OCI-LY7 (cell line): Measurements from ENCODE around the gene LAGE3. TPM values are rescaled to one million over a fixed set of nuclear protein-coding genes. Genes with fewer than 3 reads are reported as not detected.

Experiments used
- BruUV-seq: library from RNA; stranded (reverse); fragments of 400-500 nt; replicated peaks from 2 replicates; lab custom pipeline; 2021; lab: Mats Ljungman, UMichigan
- CTCF ChIA-PET: fragments of 300-600 bp; sonication (Branson Sonifier 250); formaldehyde crosslinking; loops from one replicate; lab custom pipeline; 2022; ENCODE audit warnings: antibody characterized with exemption; ENCODE audit not compliant: unreplicated experiment; lab: Charles Lee
- POLR2A ChIA-PET: fragments of 300-600 bp; sonication (Branson Sonifier 250); formaldehyde crosslinking; loops from one replicate; lab custom pipeline; 2022; ENCODE audit warnings: antibody characterized with exemption; lab: Charles Lee
- DNase-seq: peaks from one replicate; pipeline ENCODE4 v3.0.0-alpha.2; 2015; ENCODE audit warnings: low spot score
- H2AFZ ChIP-seq: fragments of 200-600 bp; sonication (generic), shearing (Covaris generic); 2 replicates; pipeline ENCODE4 v1.6.1; 2014; ENCODE audit warnings: mild to moderate bottlenecking, antibody characterized with exemption, low read length, moderate library complexity
- H3K27ac ChIP-seq: fragments of 200-600 bp; sonication (generic); 2 replicates; pipeline ENCODE4 v1.5.1; 2014; ENCODE audit warnings: mixed run types, low read depth, mild to moderate bottlenecking, moderate library complexity, low read length, inconsistent platforms; ENCODE audit not compliant: poor library complexity, severe bottlenecking
- H3K36me3 ChIP-seq: fragments of 200-600 bp; sonication (generic); 2 replicates; pipeline ENCODE4 v1.6.1; 2014; ENCODE audit warnings: mild to moderate bottlenecking, antibody characterized with exemption, low read length, moderate library complexity, mixed read lengths; ENCODE audit not compliant: insufficient read depth
- H3K4me1 ChIP-seq: fragments of 200-600 bp; sonication (generic); 2 replicates; pipeline ENCODE4 v1.5.1; 2014; ENCODE audit warnings: mild to moderate bottlenecking, low read length; ENCODE audit not compliant: insufficient read depth, poor library complexity, severe bottlenecking
- H3K4me2 ChIP-seq: fragments of 200-600 bp; sonication (generic); 2 replicates; pipeline ENCODE4 v1.6.1; 2014; ENCODE audit warnings: mild to moderate bottlenecking, low read length
- H3K4me3 ChIP-seq: fragments of 200-600 bp; sonication (generic); 2 replicates; pipeline ENCODE4 v1.5.1; 2014; ENCODE audit warnings: mild to moderate bottlenecking, low read depth, low read length; ENCODE audit not compliant: poor library complexity, severe bottlenecking
- H3K79me2 ChIP-seq: fragments of 200-600 bp; sonication (generic); 2 replicates; pipeline ENCODE4 v1.6.1; 2016; ENCODE audit warnings: low read depth, mild to moderate bottlenecking, low read length, moderate library complexity, mixed read lengths; ENCODE audit not compliant: insufficient read depth
- H3K9me2 ChIP-seq: fragments of 200-600 bp; sonication (generic); 2 replicates; pipeline ENCODE4 v1.6.1; 2016; ENCODE audit warnings: mild to moderate bottlenecking, low read length, mixed read lengths; ENCODE audit not compliant: insufficient read depth
- H3K9me3 ChIP-seq: fragments of 200-600 bp; sonication (generic); 2 replicates; pipeline ENCODE4 v1.6.1; 2014; ENCODE audit warnings: mild to moderate bottlenecking, mixed run types, low read length, mixed read lengths
- H4K20me1 ChIP-seq: fragments of 200-600 bp; sonication (generic); 2 replicates; pipeline ENCODE4 v1.6.1; 2014; ENCODE audit warnings: mild to moderate bottlenecking, antibody characterized with exemption, low read length, moderate library complexity, mixed read lengths; ENCODE audit not compliant: insufficient read depth
- EZH2phosphoT487 ChIP-seq: fragments of 200-600 bp; sonication (generic); IDR thresholded peaks from 2 replicates; pipeline ENCODE4 v1.6.1; 2018; ENCODE audit warnings: low read depth, borderline replicate concordance, mild to moderate bottlenecking, mixed run types, antibody characterized with exemption, low read length, moderate library complexity, mixed read lengths
- intact Hi-C: fragments of 100-400 bp; cut with micrococcal nuclease; formaldehyde crosslinking; loops from one replicate; pipeline ENCODE4 v1.10.0; 2022; ENCODE audit not compliant: unreplicated experiment
- total RNA-seq, 2 experiments: library from RNA; depleted of rRNA in 1 of 2; stranded (reverse); fragments of >200 nt in 1 of 2; shearing (Covaris generic) in 1 of 2; gene quantifications; 2 replicates each; pipeline ENCODE4 v1.2.3, GENCODE V29; 2014 to 2022
- TF ChIP-seq, protein P1 (sequence below): fragments of 200-600 bp; sonication (generic); conservative IDR thresholded peaks from 2 replicates; pipeline ENCODE4 v1.5.1; 2014; ENCODE audit warnings: mild to moderate bottlenecking, antibody characterized with exemption, low read length, moderate library complexity, mixed read lengths

Gene LAGE3
- total RNA-seq, 2 experiments from 2014 or later, result 40.6 to 70.1 TPM

DNA sequence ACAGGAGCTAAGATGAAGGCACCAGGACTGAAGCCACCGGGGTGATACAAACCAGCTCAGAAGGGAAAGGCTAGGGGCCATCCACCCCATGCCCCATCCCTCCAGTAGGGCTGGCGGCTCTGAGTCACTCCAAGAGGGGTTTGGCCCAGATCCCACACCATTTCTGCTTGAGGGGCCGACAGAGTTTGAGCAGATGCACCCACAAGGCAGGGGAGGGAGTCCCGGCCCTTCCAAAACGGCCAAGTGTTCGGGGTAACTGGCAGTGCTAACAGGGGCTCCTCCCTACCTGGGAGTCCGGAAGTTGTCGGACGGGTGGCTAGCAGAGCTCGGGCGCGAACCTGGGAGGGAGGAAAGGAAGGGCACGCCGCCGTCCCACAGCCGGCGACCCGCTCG is 10.9 kb upstream of the LAGE3 start:
- Histone ChIP-seq H3K9me2 (no peaks in the 10 kb centered on the region), H3K79me2 (peaks cover 12% of the 10 kb centered on the region), H3K4me2 (peak overlapping the region; percentile 98), H3K36me3 (peaks cover 10% of the 10 kb centered on the region; the same call in 1 of the 2 replicates), H3K4me3 (peak overlapping the region; percentile 79), H3K4me1 (peaks cover 25% of the 10 kb centered on the region), H3K27ac (peak overlapping the region; percentile 45), H4K20me1 (no peaks in the 10 kb centered on the region), H2AFZ (0 out of 2 replicates have a peak overlapping the region, but pooled peaks have one; percentile 25), H3K9me3 (no peaks in the 10 kb centered on the region)
- BruUV-seq, result no TSS peak
- DNase-seq, result peak; percentile 52
- ChIA-PET POLR2A (interaction anchor here (0.5 to 2.8 kb wide), 10 partner anchors 9 to 168 kb away, joined by 4 to 26 read pairs (median 6); partner anchors contain the start of gene ATP6AP1), CTCF (interaction anchor here (0.6 to 1.0 kb wide), 4 partner anchors 10 to 57 kb away, joined by 3 to 4 read pairs (median 3); partner anchors contain the start of gene G6PD)
- intact Hi-C loops, result loop anchor here (5.0 kb wide), 1 partner anchor 63 kb away; the partner anchor contains the start of gene ATP6AP1
- TF ChIP-seq EZH2phosphoT487, result no peak
- TF ChIP-seq, protein P1, sequence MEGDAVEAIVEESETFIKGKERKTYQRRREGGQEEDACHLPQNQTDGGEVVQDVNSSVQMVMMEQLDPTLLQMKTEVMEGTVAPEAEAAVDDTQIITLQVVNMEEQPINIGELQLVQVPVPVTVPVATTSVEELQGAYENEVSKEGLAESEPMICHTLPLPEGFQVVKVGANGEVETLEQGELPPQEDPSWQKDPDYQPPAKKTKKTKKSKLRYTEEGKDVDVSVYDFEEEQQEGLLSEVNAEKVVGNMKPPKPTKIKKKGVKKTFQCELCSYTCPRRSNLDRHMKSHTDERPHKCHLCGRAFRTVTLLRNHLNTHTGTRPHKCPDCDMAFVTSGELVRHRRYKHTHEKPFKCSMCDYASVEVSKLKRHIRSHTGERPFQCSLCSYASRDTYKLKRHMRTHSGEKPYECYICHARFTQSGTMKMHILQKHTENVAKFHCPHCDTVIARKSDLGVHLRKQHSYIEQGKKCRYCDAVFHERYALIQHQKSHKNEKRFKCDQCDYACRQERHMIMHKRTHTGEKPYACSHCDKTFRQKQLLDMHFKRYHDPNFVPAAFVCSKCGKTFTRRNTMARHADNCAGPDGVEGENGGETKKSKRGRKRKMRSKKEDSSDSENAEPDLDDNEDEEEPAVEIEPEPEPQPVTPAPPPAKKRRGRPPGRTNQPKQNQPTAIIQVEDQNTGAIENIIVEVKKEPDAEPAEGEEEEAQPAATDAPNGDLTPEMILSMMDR, result no peak

DNA sequence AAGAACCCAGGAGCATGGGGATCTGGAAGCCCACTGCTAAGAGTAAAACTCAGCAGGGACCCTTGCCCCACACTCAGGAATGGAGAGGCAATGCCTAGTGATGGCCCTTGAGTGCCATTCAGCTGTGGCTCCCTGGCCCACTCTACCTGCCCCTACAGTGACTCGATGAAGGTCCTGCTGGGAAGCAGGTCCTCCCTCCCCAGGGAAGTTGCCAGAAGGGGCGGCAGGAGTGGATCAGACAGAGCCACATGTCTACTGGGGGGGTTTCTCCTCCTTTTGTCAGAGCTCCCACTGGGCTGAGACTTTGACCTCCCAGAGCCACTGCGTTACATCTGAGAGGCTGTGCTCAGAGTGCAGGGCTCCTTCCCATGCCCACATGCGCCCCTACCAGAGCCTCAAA is 10.1 kb upstream of the LAGE3 start:
- no peaks in the 10 kb centered on the region for H3K9me3 ChIP-seq
- H3K27ac ChIP-seq, result peak overlapping the region; percentile 45
- no peaks in the 10 kb centered on the region for H4K20me1 ChIP-seq
- DNase-seq, result no peak
- no peaks in the 10 kb centered on the region for H3K9me2 ChIP-seq
- peak overlapping the region; percentile 79 for H3K4me3 ChIP-seq
- BruUV-seq, result no TSS peak
- peaks cover 34% of the 10 kb centered on the region for H3K4me1 ChIP-seq
- intact Hi-C loops, result loop anchor here (5.0 kb wide), 1 partner anchor 38 kb away; no protein-coding TSS in a partner anchor
- no peak for TF ChIP-seq EZH2phosphoT487
- TF ChIP-seq, protein P1, result no peak
- H2AFZ ChIP-seq, result no peak overlapping the region
- H3K36me3 ChIP-seq, result peaks cover 18% of the 10 kb centered on the region
- ChIA-PET POLR2A (interaction anchor here (2.6 to 2.8 kb wide), 2 partner anchors 8 to 38 kb away, joined by 12 to 26 read pairs; no protein-coding TSS in a partner anchor), CTCF (no interaction called here)
- peaks cover 16% of the 10 kb centered on the region for H3K79me2 ChIP-seq
- H3K4me2 ChIP-seq, result peak overlapping the region; percentile 98
